Immature natural killer cell (primary cell): ENCODE results near the gene CALML3. TPM values are rescaled to one million over a fixed set of nuclear protein-coding genes. Genes with fewer than 3 reads are reported as not detected.
A peak's percentile ranks its signal among the peaks of the same experiment; 100 is the strongest.

Experiments
- DNase-seq, 3 donors: peaks; one replicate each; pipeline ENCODE4 v3.0.0; 2022; ENCODE audit warnings: mixed read lengths in 1 of 3
- H3K27ac Mint-ChIP-seq, 6 donors: one replicate each; pipeline ENCODE4 v1.8.0; 2020; ENCODE audit warnings: mixed read lengths in 6 of 6, mild to moderate bottlenecking in 5 of 6, inconsistent platforms in 4 of 6, moderate library complexity in 3 of 6
- H3K27me3 Mint-ChIP-seq, 3 donors: one replicate each; pipeline ENCODE4 v1.8.0; 2020 to 2021; ENCODE audit warnings: low read depth in 3 of 3, mild to moderate bottlenecking in 3 of 3, mixed read lengths in 3 of 3, moderate library complexity in 3 of 3, inconsistent platforms in 1 of 3
- H3K36me3 Mint-ChIP-seq, 3 donors: one replicate each; pipeline ENCODE4 v1.8.0; 2020; ENCODE audit warnings: mixed read lengths in 3 of 3, inconsistent platforms in 2 of 3, mild to moderate bottlenecking in 2 of 3
- H3K4me1 Mint-ChIP-seq, 2 donors: one replicate each; pipeline ENCODE4 v1.8.0; 2020; ENCODE audit warnings: inconsistent platforms in 2 of 2, mild to moderate bottlenecking in 2 of 2, mixed read lengths in 2 of 2, moderate library complexity in 1 of 2
- H3K4me3 Mint-ChIP-seq, 5 donors: one replicate each; pipeline ENCODE4 v1.8.0; 2020; ENCODE audit warnings: mild to moderate bottlenecking in 5 of 5, mixed read lengths in 5 of 5, inconsistent platforms in 3 of 5, moderate library complexity in 3 of 5
- H3K9me3 Mint-ChIP-seq, 6 donors: one replicate each; pipeline ENCODE4 v1.8.0; 2020; ENCODE audit warnings: mild to moderate bottlenecking in 6 of 6, mixed read lengths in 6 of 6, inconsistent platforms in 4 of 6, moderate library complexity in 3 of 6
- polyA plus RNA-seq, 3 donors: library from polyadenylated mRNA; unstranded; fragments of 300-500 nt; fragmentation: Illumina TruSeq; gene quantifications; one replicate each; pipeline ENCODE4 v1.2.3, GENCODE V29; 2021

Gene CALML3
- polyA plus RNA-seq, 3 donors from 2014 or later: not detected

DNA sequence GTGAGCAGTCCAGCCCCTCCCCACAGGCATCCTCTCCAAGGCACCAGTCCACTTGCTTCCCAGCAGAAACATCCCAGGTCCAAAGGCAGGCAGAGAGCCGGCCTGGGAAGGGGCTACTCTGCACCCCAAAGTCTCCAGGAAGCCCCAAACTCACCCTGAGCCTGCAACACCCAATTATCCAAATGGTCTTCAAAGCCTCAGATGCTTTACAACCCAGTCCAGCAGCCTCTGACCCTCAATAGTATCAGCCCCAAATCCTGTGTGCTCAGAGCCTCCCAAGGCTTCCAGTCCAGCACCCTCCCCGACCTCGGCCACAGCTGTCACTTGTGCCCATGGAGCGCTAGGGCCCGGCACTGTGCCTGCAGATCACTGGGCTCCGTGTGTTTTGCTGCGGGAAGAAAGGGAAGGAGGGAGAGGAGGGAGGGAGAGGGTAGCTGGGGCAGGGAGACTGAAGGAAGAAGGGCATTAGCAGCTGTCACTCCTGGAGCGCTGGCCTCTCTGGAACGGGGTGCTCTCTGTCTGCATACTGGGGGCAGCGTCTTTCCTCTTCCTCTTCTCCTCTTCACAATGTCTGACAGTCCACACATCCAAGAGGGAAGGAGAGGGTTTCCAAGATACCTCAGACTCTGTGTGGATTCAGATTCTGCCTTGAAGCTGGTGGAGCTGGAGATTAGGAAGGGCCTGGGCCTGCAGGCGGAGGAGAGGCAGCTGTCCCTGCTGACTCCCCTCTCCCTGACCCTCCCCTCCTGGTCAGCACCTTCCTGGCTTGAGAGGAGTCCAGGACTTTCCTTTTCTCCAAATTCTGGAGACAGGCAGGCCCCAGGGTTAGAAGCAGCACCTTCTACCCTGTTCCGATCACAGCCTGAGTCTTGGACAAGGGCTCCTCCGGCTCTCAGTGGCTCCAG is 38.6 kb upstream of the CALML3 start:
- no peaks in the 10 kb centered on the region for H3K9me3 Mint-ChIP-seq
- H3K4me3 Mint-ChIP-seq: no peak overlapping the region
- H3K27ac Mint-ChIP-seq: no peak overlapping the region
- peaks cover 1 to 6% (median 5%) of the 10 kb centered on the region in 3 donors for H3K27me3 Mint-ChIP-seq
- H3K36me3 Mint-ChIP-seq: no peaks in the 10 kb centered on the region
- no peak for DNase-seq
- no peaks in the 10 kb centered on the region for H3K4me1 Mint-ChIP-seq

DNA sequence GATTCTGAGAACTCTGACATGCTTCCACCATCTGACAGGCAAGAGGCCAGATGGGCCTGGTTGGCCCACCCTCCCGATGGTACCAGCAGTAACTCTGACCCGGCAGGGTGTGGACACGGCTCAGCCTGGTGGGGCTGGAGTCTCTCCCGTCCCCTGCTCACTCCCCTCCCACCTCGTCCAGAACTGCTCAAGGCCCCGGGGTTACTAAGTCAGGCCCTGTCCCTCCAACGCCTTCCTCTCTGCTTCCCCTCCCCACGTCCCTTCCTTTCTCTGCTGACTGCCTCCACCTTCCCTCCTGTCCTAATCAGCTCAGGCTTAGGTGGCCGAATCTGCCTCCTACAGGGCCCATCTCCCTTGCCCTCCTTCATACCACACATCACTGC is 37.9 kb upstream of the CALML3 start:
- Mint-ChIP-seq H3K9me3 (no peaks in the 10 kb centered on the region), H3K36me3 (no peaks in the 10 kb centered on the region), H3K4me3 (no peak overlapping the region), H3K27me3 (peaks cover 1 to 5% (median 4%) of the 10 kb centered on the region in 3 donors), H3K4me1 (no peaks in the 10 kb centered on the region), H3K27ac (no peak overlapping the region)
- no peak for DNase-seq

DNA sequence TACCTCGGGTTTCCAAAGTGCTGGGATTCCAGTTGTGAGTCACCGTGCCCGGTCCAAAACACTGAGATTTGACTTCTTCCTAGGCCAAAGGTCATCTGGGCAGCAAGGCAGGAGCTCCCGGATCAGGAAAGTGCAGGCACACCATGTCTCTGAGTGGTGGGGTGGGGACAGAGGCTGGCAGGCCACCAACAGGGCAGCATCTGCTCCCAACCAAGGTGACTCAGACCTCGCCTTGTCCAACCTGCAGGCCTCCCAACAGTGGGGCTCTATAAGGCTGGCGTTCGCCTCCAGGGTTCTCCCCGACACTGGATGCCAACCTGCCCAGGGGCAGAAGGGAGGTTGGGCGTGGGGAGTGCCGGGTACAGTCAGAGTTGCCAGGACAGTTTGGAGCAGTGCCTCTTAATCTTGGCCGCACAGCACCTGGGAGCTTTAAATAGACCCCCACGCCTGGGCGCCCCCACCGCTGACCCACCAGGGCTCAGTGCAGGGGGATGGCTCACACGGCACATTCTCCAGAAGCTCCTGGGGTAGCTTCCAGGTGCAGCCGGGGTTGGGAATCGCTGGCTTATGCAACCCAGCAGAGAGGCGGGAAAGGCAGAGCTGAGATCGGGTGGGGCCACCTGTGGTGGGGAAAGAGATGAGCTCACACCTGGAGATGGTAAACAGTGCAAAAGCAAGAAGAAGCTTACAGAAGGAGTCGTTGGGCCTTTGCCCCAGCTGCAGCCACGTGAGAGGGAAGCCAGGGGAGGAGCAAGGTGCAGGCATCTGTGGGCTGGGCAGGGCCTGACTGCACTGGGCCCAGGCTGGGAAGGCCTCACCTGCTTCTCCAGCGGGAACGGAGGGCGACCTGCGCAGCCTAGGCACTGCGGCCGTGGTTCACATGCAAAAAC is 36.2 kb upstream of the CALML3 start:
- no peak for DNase-seq
- Mint-ChIP-seq H3K9me3 (no peaks in the 10 kb centered on the region), H3K4me1 (no peaks in the 10 kb centered on the region), H3K27me3 (peaks cover 0 to 3% (median 2%) of the 10 kb centered on the region in 3 donors), H3K27ac (no peak overlapping the region), H3K4me3 (no peak overlapping the region), H3K36me3 (no peaks in the 10 kb centered on the region)

DNA sequence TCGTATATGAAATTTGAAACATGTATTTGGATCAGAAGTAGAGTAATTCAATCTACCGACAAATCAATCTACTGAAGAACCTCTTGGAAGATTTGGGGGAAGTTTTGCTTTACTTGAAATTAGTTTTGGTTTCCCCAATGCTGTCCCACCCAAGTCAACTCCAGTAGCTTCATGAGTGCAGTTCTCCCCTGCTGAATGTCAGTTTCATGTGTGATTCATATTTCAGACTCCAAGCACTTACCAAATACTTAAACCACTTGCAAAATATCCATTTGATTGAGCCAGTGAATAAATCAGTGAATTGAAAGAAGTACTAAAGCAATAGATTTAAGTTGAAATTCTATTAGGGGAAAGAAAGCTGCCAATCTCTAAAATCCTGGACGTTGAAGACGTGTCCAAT is 34.7 kb upstream of the CALML3 start:
- H3K36me3 Mint-ChIP-seq: no peaks in the 10 kb centered on the region
- peaks cover 0 to 3% (median 2%) of the 10 kb centered on the region in 3 donors for H3K27me3 Mint-ChIP-seq
- DNase-seq: no peak
- no peaks in the 10 kb centered on the region for H3K9me3 Mint-ChIP-seq
- H3K4me3 Mint-ChIP-seq: no peak overlapping the region
- H3K4me1 Mint-ChIP-seq: no peaks in the 10 kb centered on the region
- no peak overlapping the region for H3K27ac Mint-ChIP-seq

DNA sequence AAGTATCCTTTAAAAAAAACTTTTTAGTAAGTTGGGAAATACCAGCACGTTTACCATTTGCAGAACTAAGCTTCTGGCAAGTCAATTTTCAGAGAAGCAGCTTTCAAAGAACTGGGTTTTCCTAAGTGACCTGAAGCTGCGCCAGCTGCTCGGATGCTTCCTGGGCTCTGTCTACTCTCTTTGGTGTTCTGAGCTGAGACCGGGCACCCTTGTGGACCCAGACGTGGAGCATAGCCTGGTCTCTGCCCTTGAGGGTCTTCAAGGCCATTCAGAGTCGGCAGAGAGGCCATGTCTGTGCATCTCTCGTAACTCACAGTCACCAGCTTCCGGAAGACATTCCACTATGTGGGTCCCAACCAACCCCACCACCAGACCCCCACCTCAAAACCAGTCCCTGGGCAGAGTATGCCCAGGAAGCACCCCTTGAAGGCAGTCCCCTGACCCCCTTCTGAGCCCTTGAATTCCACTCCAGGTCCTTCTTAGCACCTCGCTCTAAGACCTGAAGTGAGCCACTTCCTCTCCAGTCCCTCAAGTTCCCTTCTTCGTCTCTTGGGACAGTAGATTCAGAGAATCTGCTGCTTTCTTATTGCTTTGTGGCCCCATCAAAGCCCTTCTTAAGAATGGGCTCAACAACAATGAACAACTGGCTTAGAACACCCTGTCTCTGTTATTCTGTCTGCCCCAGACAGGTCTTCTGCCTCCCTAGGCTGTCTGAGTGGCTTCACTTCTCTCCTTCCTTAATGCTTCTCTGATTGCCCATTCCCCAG is 33.9 kb upstream of the CALML3 start:
- Mint-ChIP-seq H3K27ac (no peak overlapping the region), H3K36me3 (no peaks in the 10 kb centered on the region), H3K4me1 (no peaks in the 10 kb centered on the region), H3K4me3 (no peak overlapping the region), H3K9me3 (no peaks in the 10 kb centered on the region), H3K27me3 (peaks cover 0 to 5% (median 1%) of the 10 kb centered on the region in 3 donors)
- DNase-seq: no peak

DNA sequence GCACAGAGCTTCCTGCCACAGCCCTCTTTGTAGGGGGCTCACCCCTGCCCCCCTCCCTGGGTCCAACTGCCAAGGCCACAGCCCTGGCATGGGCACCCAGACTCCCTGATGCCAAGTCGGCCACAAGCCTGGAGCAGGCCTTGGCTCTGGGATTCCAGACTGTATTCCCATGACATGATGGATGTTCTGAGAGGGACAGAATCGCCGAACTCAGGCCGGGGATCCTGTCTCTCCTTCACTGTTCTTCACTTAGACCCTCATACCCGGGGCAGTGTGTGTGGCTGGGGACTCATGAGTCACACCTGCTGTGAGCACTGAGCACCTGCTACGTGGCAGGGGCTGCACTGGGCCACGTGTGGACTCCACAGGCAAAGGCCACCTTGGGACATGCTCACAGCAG is 33.3 kb upstream of the CALML3 start:
- no peak overlapping the region for H3K27ac Mint-ChIP-seq
- H3K4me3 Mint-ChIP-seq: no peak overlapping the region
- H3K9me3 Mint-ChIP-seq: no peaks in the 10 kb centered on the region
- no peak for DNase-seq
- no peaks in the 10 kb centered on the region for H3K4me1 Mint-ChIP-seq
- H3K27me3 Mint-ChIP-seq: peaks cover 0 to 5% (median 1%) of the 10 kb centered on the region in 3 donors
- H3K36me3 Mint-ChIP-seq: no peaks in the 10 kb centered on the region

DNA sequence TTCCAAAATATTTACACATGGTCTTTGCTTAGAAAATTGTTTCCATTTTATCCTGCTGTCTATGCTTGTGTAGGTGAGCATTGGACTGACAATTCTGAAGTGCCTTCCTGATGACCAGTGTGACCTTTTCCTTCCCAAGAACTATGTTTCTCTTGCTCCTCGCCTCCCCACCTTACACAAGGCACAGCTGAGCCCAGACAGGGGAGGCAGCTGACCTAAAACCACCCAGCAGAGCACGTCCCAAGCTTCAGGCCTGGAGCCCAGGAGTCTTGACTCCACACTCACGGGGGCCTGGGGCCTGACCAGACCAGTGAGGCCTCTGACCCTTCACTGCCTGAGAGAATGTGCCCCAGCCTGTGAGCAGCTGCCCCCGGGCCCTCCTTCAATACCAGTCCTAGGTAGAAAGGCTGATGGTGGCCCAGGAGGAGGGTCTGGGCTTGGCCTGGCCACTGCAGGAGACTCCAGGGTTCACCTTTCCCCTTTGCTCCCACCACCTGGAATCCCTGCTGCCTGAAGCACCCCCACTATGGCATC is 32.4 kb upstream of the CALML3 start:
- Mint-ChIP-seq H3K27ac (peak overlapping the region in 1 of 6 donors; percentile 22), H3K27me3 (peaks cover 0 to 5% (median 1%) of the 10 kb centered on the region in 3 donors), H3K36me3 (no peaks in the 10 kb centered on the region), H3K4me1 (no peaks in the 10 kb centered on the region), H3K9me3 (no peaks in the 10 kb centered on the region), H3K4me3 (no peak overlapping the region)
- DNase-seq: no peak

DNA sequence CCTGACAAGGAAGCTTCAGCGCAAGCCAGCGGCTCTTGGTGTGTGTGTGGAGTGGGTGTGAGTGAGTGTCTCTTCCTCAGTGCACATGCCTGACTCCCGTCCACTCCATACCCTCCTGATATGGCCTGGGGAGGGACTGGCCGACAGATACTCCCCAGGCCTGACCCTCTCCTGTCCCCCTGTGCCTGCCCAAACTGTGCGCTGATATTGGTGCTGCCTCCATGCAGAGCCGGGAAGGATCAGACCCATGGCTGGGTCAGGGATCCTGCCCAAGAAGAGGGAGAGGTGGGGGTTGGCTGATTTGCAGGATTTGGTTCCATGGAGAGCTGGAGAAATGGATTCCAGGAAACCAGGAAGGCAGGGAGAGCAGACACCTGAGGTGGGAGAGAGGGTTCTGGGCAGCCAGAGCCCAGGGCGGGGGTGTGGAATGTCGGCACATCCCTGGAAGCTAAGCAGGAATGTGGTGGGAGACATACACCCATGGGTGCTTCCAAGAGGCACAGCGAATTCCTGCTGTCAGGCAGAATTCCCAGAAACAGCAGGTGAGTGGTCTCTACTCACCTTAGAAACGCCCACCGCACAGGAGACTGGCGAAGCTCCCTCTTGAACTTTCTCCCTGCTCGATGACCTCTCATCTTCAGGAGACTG is 31.7 kb upstream of the CALML3 start:
- Mint-ChIP-seq H3K4me1 (no peaks in the 10 kb centered on the region), H3K27me3 (peaks cover 0 to 5% (median 1%) of the 10 kb centered on the region in 3 donors), H3K4me3 (no peak overlapping the region), H3K9me3 (no peaks in the 10 kb centered on the region), H3K27ac (no peak overlapping the region), H3K36me3 (no peaks in the 10 kb centered on the region)
- DNase-seq: no peak

DNA sequence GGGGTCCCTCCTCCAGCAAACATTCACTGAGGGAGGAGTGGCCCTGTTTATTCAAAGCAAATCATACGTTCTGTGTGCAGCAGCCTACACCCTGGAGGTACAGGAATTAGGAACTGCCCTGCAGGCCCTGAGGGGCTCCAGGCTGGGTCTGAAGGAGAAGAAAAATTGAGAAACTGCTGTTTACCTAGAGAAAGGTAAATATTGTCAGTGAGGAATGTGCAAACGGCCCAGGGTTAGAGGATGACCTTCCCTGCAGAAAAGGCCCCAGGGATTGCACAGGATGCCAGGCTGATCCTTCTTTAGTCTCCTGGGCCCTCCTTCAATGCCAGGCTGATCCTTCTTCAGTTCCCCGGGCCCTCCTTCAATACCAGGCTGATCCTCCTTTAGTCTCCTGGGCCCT is 31.1 kb upstream of the CALML3 start:
- Mint-ChIP-seq H3K27ac (no peak overlapping the region), H3K4me1 (no peaks in the 10 kb centered on the region), H3K9me3 (no peaks in the 10 kb centered on the region), H3K36me3 (no peaks in the 10 kb centered on the region), H3K27me3 (peaks cover 0 to 5% (median 1%) of the 10 kb centered on the region in 3 donors), H3K4me3 (no peak overlapping the region)
- DNase-seq: no peak

DNA sequence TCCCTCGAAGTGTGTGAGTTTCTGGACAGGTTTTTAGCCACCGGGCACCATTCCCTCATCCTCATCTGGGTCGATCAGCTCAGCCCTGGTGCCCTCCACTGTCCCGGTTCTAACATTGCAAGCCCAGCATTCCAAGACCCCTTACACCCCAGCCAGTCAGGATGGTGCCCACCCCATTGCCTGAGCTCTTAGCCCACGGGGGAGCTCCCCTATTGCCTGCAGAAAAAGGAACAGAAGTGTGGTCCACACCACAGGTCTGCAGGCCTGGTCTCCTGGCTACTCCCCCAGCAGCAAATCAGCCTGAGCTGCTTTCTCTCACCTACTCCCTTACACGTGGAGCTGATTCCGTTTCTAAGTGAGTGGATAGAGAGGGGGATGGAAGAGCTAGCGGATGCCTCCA is 30.1 kb upstream of the CALML3 start:
- H3K4me3 Mint-ChIP-seq: no peak overlapping the region
- no peaks in the 10 kb centered on the region for H3K36me3 Mint-ChIP-seq
- no peak overlapping the region for H3K27ac Mint-ChIP-seq
- no peaks in the 10 kb centered on the region for H3K4me1 Mint-ChIP-seq
- H3K27me3 Mint-ChIP-seq: peaks cover 0 to 5% (median 1%) of the 10 kb centered on the region in 3 donors
- H3K9me3 Mint-ChIP-seq: no peaks in the 10 kb centered on the region
- DNase-seq: no peak

DNA sequence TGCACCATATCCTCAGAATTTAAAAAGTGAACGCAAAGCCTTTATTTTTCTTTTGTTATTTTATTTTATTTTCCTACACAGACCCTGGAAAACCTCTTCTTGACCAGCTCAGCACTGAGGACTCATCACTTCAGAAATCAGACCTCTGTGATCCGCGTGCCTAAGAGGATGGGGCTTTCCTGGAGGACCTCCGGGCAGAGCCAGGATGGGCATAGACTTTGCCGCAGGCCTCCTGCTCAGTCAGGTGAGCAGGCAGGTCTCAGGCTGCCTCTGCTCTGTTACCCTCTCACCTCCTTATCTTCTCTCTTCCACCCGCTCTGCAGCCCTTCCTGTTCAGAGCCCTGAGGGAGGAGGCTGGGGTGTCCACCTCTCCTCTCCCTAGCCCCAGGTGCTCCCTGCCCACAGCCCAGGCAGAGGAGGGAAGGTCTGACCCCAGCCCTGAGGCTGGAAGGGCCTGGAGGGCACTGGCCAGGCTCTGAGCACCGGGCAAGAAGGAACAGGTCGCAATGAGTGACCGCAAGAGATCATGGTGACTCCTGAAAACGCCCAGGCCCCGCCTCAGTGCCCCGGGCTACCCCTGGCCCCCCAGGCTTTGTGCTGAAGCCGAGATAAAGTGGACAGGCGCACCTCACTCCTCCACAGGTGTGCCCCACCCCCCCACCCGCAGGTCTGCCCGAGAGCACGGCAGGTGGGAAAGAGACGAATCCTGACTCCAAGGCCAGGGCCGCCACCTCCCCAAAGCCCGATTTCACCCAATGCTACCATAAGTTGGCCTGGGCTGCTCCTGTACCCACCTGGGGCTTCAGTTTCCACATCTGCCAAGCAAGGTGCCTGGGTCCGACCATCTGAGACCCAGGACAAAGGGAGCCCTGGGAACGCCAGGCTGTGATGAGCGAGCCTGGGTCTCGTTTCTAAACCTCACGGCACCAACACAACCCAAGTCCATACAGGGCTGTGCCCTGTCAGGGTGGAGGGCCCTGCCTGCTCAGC is 28.2 kb upstream of the CALML3 start:
- Mint-ChIP-seq H3K27ac (no peak overlapping the region), H3K4me1 (no peaks in the 10 kb centered on the region), H3K36me3 (no peaks in the 10 kb centered on the region), H3K9me3 (no peaks in the 10 kb centered on the region), H3K27me3 (peaks cover 0 to 4% (median 1%) of the 10 kb centered on the region in 3 donors), H3K4me3 (no peak overlapping the region)
- DNase-seq: no peak

DNA sequence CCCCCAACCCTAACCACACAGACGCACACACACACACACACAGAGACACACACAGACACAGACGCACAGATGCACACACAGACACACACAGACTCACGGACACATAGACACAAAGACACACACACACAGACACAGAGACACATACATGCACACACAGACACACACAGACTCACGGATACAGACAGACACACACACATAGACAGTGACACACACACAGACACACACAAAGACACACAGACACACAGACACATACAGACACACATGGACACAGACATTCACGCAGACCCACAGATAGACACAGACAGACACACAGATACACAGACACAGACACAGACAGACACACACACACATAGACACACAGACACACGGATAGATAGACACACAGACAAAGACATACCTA is 27.5 kb upstream of the CALML3 start:
- Mint-ChIP-seq H3K36me3 (no peaks in the 10 kb centered on the region), H3K27ac (no peak overlapping the region), H3K4me3 (no peak overlapping the region), H3K4me1 (no peaks in the 10 kb centered on the region), H3K9me3 (no peaks in the 10 kb centered on the region), H3K27me3 (peaks cover 1 to 4% (median 2%) of the 10 kb centered on the region in 3 donors)
- DNase-seq: no peak
